ENCODE results near the gene GPS1. TPM values are rescaled to one million over a fixed set of nuclear protein-coding genes. Genes with fewer than 3 reads are reported as not detected.
A peak's percentile ranks its signal among the peaks of the same experiment; 100 is the strongest.

The GPS1 gene
- total RNA-seq, 2 experiments from 2014 or later = 97.6 to 104 TPM

DNA sequence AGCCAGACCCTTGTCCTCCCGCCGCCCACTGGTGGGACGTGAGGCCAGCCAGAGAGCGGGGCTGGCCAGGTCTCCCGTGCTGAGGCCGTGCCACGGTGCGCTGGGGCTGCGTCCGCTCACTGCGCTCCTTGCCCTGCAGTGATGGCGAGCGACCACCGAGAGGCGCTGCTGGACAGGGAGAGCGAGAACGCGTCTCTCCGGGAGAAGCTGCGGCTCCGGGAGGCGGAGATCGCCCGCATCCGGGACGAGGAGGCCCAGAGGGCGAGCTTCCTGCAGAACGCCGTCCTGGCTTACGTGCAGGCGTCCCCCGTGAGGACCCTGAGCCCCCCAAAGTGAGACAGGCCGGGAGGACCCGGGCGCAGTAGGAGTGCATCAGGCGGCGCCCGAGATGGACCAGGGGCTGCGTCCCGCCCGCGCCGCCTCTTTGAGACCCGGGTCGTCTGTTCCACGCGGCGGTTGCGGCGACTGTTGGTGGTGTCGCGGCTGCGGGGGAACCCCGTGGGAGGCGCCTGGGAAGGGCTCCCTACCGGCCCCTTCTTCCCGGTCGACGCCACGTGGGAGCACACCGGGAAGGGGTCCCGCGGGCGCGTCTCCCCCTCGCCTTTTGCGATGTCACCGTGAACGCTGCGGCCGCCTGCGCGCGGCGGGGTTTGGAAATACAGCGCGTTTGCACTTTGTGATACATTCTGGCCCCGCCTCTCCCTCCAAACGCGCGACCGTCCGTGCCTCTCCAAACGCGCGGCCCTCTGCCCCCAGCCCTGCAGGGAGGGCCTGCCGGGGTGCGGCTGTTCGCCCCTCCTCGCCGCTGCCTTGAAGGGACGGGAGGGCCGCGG lies 21.0 kb upstream of the GPS1 start:
- peaks cover 41% of the 10 kb centered on the region for H3K4me1 Mint-ChIP-seq (ENCODE audit: low read depth)
- CTCF ChIA-PET = interaction anchor here (0.6 to 3.1 kb wide), 26 partner anchors 8 to 320 kb away, joined by 3 to 31 read pairs (median 6); partner anchors contain the start of genes ASPSCR1, CD7, CENPX and GPS1
- DNase-seq (peak; percentile 88), ATAC-seq (peak; percentile 73)
- H3K27ac Mint-ChIP-seq = peak overlapping the region; percentile 52
- H3K36me3 Mint-ChIP-seq (ENCODE audit: low read depth) = peaks cover 35% of the 10 kb centered on the region
- H3K9me3 Mint-ChIP-seq (ENCODE audit: insufficient read depth) = no peaks in the 10 kb centered on the region
- H3K4me3 Mint-ChIP-seq = peak overlapping the region; percentile 76
- POLR2A ChIA-PET = interaction anchor here (0.5 to 1.8 kb wide), 4 partner anchors 47 to 206 kb away, joined by 3 to 8 read pairs (median 3); partner anchors contain the start of genes FASN and SLC16A3
- H3K27me3 Mint-ChIP-seq (ENCODE audit: low read depth) = no peaks in the 10 kb centered on the region

DNA sequence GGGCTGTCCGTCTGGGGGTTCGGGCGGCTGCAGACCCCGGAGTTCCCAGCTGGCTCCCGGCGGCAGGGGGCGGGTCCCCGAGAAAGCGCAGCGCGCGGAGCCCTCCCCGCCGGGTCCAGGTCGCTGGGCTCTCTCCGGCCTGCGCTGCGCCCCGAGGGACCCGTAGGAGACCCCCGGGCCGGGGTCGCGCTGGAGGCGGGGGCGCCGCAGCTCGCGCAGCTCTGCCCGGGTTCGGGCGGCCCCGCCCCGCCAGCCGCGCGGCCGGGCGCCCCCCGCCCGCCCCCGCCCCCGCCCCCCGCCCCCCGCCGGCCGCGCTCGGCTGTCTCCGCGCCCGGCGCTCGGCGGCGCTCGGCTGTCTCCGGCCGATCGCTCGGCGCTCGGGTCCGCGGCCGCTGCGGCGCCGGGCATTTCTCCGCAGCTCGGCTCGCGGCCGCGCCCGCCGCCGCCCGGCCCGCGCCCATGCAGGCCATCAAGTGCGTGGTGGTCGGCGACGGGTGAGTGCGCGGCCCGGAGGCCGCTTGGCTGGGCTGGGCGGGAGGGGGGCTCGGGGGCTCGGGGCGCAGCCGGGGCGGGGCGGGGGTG lies 20.3 kb upstream of the GPS1 start, which contains the start of gene RAC3:
TSS of gene RAC3 (plus strand) at position 376 of the 582 bp plus-strand sequence. CDS start at position 460, 84 bp downstream.
- Mint-ChIP-seq H3K36me3 (ENCODE audit: low read depth) (peaks cover 33% of the 10 kb centered on the region), H3K4me1 (ENCODE audit: low read depth) (peaks cover 39% of the 10 kb centered on the region), H3K27ac (peak within 1 kb of the TSS; percentile 52), H3K4me3 (peak within 1 kb of the TSS; percentile 76), H3K9me3 (ENCODE audit: insufficient read depth) (no peaks in the 10 kb centered on the region), H3K27me3 (ENCODE audit: low read depth) (no peaks in the 10 kb centered on the region)
- DNase-seq = no peak
- ChIA-PET POLR2A (interaction anchor here (0.5 to 1.8 kb wide), 3 partner anchors 67 to 205 kb away, joined by 3 to 8 read pairs (median 3); partner anchors contain the start of gene FASN), CTCF (interaction anchor here (1.1 to 3.1 kb wide), 8 partner anchors 10 to 170 kb away, joined by 4 to 31 read pairs (median 8); partner anchors contain the start of genes ASPSCR1, CENPX, GPS1 and LRRC45)
- peak; percentile 20 for ATAC-seq

DNA sequence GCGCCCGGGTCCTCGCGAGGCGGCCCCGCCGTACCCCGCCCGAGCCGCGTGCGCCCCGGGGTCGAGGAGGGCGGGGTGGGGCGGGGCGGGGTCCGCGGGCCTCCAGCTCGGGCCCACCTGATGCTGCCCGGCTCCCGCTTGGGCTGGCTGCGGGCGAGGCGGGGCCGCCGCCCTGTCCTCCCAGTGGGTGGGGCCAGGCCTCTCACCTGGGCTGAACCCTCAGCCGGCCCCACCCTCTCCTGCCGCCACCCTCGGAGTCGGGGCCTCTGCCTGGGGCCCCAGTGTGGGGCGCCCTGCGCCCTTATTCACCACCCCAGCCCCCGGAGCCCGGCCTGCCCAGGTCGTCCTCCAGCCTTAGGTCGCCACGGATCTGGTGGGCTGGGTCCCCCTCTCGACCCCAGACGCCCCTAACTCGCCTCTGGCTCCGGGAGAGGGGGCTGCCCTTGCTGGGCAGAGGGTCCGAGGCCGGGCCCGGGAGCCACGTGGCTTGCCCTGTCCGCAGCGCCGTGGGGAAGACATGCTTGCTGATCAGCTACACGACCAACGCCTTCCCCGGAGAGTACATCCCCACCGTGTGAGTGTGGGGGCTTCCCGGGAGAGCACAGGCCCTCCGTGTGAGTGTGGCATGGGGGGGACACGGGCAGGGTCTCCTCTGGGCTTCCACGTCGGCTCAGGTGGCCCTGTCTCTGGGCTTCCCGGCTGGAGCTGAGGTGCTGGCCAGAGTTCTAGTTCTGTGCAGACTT lies 19.6 kb upstream of the GPS1 start:
- ChIA-PET POLR2A (no interaction called here), CTCF (interaction anchor here (1.6 to 3.1 kb wide), 4 partner anchors 10 to 122 kb away, joined by 6 to 31 read pairs (median 14); partner anchors contain the start of genes CENPX, GPS1, LRRC45 and RFNG)
- Mint-ChIP-seq H3K4me3 (peak overlapping the region; percentile 12), H3K9me3 (ENCODE audit: insufficient read depth) (no peaks in the 10 kb centered on the region), H3K36me3 (ENCODE audit: low read depth) (peaks cover 32% of the 10 kb centered on the region), H3K4me1 (ENCODE audit: low read depth) (peaks cover 35% of the 10 kb centered on the region), H3K27me3 (ENCODE audit: low read depth) (no peaks in the 10 kb centered on the region), H3K27ac (no peak overlapping the region)
- peak; percentile 39 for ATAC-seq
- peak; percentile 53 for DNase-seq

DNA sequence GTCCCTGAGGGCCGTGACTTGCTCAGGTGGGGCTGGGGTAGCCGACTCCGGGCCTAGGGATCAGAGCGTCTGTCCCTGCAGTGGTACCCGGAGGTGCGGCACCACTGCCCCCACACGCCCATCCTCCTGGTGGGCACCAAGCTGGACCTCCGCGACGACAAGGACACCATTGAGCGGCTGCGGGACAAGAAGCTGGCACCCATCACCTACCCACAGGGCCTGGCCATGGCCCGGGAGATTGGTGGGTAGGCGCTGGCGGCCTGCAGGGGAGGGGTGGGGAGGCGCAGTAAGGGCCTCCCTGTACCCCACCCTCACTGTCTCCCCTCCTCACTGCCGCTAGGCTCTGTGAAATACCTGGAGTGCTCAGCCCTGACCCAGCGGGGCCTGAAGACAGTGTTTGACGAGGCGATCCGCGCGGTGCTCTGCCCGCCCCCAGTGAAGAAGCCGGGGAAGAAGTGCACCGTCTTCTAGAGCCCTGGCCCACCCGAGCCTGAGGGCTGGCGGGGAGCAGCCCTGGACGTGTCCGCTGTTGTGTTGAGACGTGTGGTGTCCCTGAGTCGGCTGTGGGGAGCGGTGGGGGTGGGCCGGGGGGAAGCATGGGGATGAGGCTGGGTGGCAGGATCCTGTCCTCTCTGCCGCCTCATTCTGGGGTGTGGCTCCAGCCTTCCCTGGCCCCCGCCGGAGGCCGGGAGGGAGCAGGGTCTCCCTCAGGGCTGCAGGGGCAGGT lies 18.2 kb upstream of the GPS1 start:
- peak overlapping the region; percentile 47 for H3K4me3 Mint-ChIP-seq
- no peaks in the 10 kb centered on the region for H3K27me3 Mint-ChIP-seq (ENCODE audit: low read depth)
- no peak overlapping the region for H3K27ac Mint-ChIP-seq
- DNase-seq = no peak
- ChIA-PET POLR2A (no interaction called here), CTCF (no interaction called here)
- H3K36me3 Mint-ChIP-seq (ENCODE audit: low read depth) = peaks cover 27% of the 10 kb centered on the region
- peaks cover 35% of the 10 kb centered on the region for H3K4me1 Mint-ChIP-seq (ENCODE audit: low read depth)
- ATAC-seq = no peak
- no peaks in the 10 kb centered on the region for H3K9me3 Mint-ChIP-seq (ENCODE audit: insufficient read depth)

DNA sequence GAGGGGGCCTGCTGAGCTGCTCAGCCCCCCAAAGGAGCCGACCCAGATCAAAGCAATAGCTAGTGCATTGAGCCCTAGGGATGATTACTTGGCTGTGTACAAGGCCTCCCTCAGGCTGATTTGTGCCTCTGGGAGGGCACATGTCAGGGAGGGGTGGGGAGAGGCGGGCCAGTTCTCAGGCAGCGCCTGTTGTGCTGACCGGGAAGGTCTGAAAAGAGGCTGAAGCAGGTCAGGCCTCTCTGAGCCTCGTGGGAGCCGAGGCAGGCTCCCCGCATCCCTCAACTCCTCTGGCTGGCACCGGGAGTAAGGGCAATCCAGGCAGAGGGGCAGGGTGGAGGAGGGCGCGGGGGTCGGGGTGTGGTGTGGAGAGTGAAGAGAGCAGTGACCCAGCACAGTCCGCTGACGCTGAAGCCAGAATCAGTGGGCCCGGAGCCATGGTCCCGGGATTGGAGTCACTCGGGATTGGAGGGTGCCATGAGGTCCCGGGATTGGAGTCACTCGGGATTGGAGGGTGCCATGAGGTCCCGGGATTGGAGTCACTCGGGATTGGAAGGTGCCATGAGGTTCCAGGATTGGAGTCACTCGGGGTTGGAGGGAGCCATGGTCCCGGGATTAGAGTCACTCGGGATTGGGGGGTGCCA lies 17.2 kb upstream of the GPS1 start:
- H3K27me3 Mint-ChIP-seq (ENCODE audit: low read depth) = no peaks in the 10 kb centered on the region
- ChIA-PET CTCF (interaction anchor here (0.7 to 1.4 kb wide), 5 partner anchors 14 to 108 kb away, joined by 3 to 4 read pairs (median 3); no protein-coding TSS in a partner anchor), POLR2A (interaction anchor here (1.3 kb wide), 1 partner anchor 31 kb away, joined by 3 read pairs; the partner anchor contains the start of gene DUS1L)
- H3K4me3 Mint-ChIP-seq = no peak overlapping the region
- H3K4me1 Mint-ChIP-seq (ENCODE audit: low read depth) = peaks cover 37% of the 10 kb centered on the region
- DNase-seq (no peak), ATAC-seq (no peak)
- H3K9me3 Mint-ChIP-seq (ENCODE audit: insufficient read depth) = no peaks in the 10 kb centered on the region
- no peak overlapping the region for H3K27ac Mint-ChIP-seq
- peaks cover 22% of the 10 kb centered on the region for H3K36me3 Mint-ChIP-seq (ENCODE audit: low read depth)

DNA sequence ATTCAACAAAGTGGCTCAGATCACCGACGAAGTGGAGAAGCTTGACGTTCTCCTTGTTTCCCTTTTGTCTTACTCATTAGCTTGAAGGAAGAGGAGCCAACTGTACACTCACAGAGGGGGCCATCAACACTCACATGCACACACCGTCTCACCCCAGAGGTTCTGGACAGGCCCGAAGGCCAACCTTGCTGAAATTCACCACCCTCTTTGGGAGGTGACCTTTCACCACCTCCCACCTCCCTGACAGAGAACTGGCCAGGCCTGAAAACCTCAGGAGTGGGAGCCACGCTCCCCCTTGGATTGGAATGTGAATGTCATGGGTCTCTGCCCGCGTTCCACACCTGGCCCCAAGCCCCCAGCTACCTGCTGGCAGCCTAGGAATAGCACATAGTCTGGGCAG lies 16.2 kb upstream of the GPS1 start:
- POLR2A ChIA-PET = interaction anchor here (1.3 kb wide), 1 partner anchor 30 kb away, joined by 3 read pairs; the partner anchor contains the start of gene DUS1L
- Mint-ChIP-seq H3K27ac (no peak overlapping the region), H3K4me1 (ENCODE audit: low read depth) (peaks cover 29% of the 10 kb centered on the region), H3K27me3 (ENCODE audit: low read depth) (no peaks in the 10 kb centered on the region), H3K9me3 (ENCODE audit: insufficient read depth) (no peaks in the 10 kb centered on the region), H3K36me3 (ENCODE audit: low read depth) (peaks cover 18% of the 10 kb centered on the region), H3K4me3 (peak overlapping the region; percentile 36)
- ATAC-seq = no peak
- no peak for DNase-seq
- CTCF ChIA-PET = interaction anchor here (0.6 to 1.4 kb wide), 3 partner anchors 71 to 109 kb away, joined by 3 to 4 read pairs (median 3); no protein-coding TSS in a partner anchor

DNA sequence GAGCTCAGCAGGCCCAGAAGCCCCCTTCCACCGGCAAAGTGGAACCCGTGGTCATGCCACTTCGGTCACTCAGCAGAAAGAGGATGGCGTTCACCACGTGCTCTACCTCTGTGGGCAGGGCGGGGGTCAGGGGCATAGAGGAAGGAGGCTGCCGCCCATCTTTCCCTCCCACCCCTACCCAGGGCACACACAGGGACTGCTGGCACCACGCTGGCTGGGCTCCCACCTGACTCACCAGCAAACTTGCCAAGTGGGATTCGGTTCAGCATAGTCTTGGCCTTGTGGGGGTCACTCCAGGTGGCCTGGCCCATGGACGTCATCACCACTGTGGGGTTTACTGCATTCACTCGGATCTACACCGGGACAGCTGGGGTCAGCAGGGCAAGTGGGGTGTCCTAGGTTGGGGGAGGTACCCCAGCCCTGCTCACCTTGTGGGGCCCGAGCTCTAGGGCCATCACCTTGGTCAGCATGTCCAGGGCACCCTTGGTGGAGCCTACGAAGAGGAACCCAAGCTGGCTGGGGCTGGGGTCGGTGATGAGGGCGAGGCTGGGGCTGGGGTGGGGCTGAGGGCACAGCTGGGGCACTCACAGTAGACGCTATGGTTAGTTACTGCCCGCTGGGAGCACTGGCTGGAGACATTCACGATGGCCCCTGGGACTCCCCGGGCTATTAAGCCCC lies 15.6 kb upstream of the GPS1 start:
- no peak for ATAC-seq
- no peak for DNase-seq
- ChIA-PET CTCF (interaction anchor here (1.0 to 2.6 kb wide), 5 partner anchors 36 to 110 kb away, joined by 3 to 14 read pairs (median 4); no protein-coding TSS in a partner anchor), POLR2A (no interaction called here)
- Mint-ChIP-seq H3K4me1 (ENCODE audit: low read depth) (peaks cover 28% of the 10 kb centered on the region), H3K27me3 (ENCODE audit: low read depth) (no peaks in the 10 kb centered on the region), H3K4me3 (peak overlapping the region; percentile 78), H3K27ac (no peak overlapping the region), H3K36me3 (ENCODE audit: low read depth) (peaks cover 16% of the 10 kb centered on the region), H3K9me3 (ENCODE audit: insufficient read depth) (no peaks in the 10 kb centered on the region)

DNA sequence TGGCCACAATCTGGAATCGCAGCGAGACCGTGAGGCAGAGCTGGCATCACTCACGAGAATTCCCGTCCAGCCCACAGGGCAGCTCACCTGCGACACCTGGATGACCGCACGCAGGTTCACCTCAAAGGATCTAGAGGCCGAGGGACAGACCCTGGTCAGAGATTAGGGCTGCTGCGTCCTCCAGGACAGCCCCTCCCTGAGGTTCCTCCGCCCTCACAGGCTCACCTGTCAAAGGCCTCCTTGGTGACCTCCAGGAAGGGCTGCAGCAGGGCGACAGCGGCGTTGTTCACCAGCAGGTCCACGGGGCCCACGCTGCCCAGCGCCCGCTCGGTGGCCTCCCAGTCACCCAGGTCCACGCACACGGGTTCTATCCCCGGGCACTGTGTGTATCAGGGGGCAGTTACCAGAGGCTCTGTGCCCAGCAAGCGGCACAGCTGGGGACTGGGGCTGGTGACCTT lies 15.0 kb upstream of the GPS1 start:
- Mint-ChIP-seq H3K9me3 (ENCODE audit: insufficient read depth) (no peaks in the 10 kb centered on the region), H3K36me3 (ENCODE audit: low read depth) (peaks cover 16% of the 10 kb centered on the region), H3K27me3 (ENCODE audit: low read depth) (no peaks in the 10 kb centered on the region), H3K4me1 (ENCODE audit: low read depth) (peaks cover 28% of the 10 kb centered on the region), H3K4me3 (peak overlapping the region; percentile 78), H3K27ac (no peak overlapping the region)
- no peak for ATAC-seq
- no peak for DNase-seq
- CTCF ChIA-PET = interaction anchor here (1.0 to 2.6 kb wide), 3 partner anchors 36 to 85 kb away, joined by 3 to 14 read pairs (median 11); no protein-coding TSS in a partner anchor
- POLR2A ChIA-PET = interaction anchor here (1.2 kb wide), 1 partner anchor 14 kb away, joined by 7 read pairs; the partner anchor contains the start of genes CENPX and LRRC45

DNA sequence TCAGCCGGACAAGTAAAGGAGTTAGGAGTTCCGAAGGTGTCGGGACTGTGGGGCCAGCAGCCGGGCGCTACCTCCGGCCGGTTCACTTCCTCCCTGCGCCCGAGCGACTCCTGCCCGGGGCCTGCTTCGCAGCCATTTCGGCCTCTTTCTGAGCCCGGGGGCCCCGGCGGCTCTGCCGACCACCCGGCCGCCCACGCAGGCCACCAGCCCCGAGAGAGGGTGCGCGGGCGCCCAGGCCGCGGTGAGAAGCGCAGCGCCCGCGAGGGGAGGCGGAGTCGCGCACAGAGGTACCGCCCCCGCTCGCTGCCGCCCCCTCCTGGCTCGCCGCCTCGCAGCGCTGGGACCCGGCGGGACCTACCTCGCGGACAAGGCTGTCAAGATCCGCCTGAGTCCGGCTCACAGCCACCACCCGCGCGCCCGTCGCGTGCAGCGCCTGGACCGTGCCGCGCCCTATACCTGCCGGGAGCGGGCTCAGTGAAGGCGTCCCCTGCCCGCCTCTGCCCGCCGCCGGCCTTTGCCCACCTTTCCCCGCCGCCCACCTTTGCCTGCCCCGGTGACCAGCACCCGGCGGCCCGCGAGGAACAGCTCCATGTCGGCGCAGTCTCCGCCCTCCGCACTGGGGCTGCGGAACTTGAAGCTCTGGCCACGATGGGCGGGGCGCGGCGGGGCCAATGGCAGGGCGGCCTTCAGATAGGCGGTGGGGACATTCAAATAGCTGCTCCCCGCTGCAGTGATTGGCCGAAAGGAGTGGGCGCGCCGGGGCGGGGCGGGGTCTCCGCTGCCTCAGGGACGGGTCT lies 14.4 kb upstream of the GPS1 start, which contains the start of gene DCXR:
TSS of gene DCXR (minus strand) at position 606 of the 797 bp plus-strand sequence. CDS start at position 591, 15 bp downstream.
- peaks cover 28% of the 10 kb centered on the region for H3K4me1 Mint-ChIP-seq (ENCODE audit: low read depth)
- no peaks in the 10 kb centered on the region for H3K27me3 Mint-ChIP-seq (ENCODE audit: low read depth)
- ATAC-seq (peak; percentile 96), DNase-seq (peak; percentile 98)
- CTCF ChIA-PET = interaction anchor here (0.6 to 2.6 kb wide), 32 partner anchors 7 to 721 kb away, joined by 3 to 32 read pairs (median 4); partner anchors contain the start of genes CENPX, DUS1L, GPS1 and LRRC45
- H3K27ac Mint-ChIP-seq = peak within 1 kb of the TSS; percentile 94
- POLR2A ChIA-PET = interaction anchor here (0.6 to 1.8 kb wide), 11 partner anchors 9 to 1163 kb away, joined by 3 to 12 read pairs (median 3); partner anchors contain the start of genes CD7, CENPX, DUS1L and GPS1
- H3K4me3 Mint-ChIP-seq = peak within 1 kb of the TSS; percentile 78
- H3K9me3 Mint-ChIP-seq (ENCODE audit: insufficient read depth) = no peaks in the 10 kb centered on the region
- H3K36me3 Mint-ChIP-seq (ENCODE audit: low read depth) = peaks cover 16% of the 10 kb centered on the region

Data from activated CD8-positive, alpha-beta T cell treated with anti-CD3 and anti-CD28 coated beads, Interleukin-2, amount 10 ng/mL, durations not matched to agents 7 days and 5 days (primary cell).